ENCODE data around the gene RNASEH1.

DNA sequence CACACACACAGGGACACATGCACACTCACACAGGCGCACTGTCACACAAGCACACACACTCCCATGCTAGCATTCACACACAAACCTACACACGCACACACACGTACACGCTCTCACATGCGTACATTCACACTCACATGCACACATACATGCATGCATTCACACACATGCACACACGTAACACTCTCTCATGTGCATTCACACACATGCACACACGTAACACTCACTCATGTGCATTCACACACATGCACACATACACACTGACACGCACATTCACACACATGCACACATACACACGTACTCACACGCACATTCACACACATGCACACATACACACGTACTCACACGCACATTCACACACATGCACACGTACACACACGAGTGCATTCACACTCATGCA, 55.1 kb downstream of the RNASEH1 start:
- TF ChIP-seq, protein P1, sequence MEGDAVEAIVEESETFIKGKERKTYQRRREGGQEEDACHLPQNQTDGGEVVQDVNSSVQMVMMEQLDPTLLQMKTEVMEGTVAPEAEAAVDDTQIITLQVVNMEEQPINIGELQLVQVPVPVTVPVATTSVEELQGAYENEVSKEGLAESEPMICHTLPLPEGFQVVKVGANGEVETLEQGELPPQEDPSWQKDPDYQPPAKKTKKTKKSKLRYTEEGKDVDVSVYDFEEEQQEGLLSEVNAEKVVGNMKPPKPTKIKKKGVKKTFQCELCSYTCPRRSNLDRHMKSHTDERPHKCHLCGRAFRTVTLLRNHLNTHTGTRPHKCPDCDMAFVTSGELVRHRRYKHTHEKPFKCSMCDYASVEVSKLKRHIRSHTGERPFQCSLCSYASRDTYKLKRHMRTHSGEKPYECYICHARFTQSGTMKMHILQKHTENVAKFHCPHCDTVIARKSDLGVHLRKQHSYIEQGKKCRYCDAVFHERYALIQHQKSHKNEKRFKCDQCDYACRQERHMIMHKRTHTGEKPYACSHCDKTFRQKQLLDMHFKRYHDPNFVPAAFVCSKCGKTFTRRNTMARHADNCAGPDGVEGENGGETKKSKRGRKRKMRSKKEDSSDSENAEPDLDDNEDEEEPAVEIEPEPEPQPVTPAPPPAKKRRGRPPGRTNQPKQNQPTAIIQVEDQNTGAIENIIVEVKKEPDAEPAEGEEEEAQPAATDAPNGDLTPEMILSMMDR (IDR thresholded peaks at IDR 0.05), result no peak
- TF ChIP-seq EZH2 (IDR thresholded peaks at IDR 0.05), result no peak
